ENCODE data around the gene NEGR1. TPM values are rescaled to one million over a fixed set of nuclear protein-coding genes. Genes with fewer than 3 reads are reported as not detected.

Gene NEGR1
- total RNA-seq, 4 donors from 2014 or later: 34.5 to 58.8 (median 48.5) TPM

DNA sequence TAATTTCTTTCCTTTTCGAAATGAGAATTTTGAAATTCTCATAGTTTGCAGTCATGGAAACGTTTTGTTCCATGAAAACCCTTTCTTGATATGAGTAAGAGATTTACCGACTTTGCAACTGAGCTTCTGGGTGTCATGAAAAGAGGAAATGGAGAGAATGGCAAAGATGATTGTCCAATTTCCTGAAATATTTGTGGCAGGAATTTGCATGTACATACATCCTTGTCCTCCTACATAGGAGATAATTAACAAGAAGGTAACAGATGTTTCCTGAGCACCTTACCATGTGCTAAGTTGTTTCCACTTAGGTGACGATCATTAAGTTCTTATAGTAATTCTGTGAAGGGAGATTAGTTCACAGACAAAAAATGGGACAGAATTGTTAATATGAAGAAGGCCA lies 170.7 kb downstream of the NEGR1 start:
- H3K36me3 ChIP-seq: no peaks in the 10 kb centered on the region
- TF ChIP-seq EP300 (IDR thresholded peaks at IDR 0.05) (no peak), CTCF (IDR thresholded peaks at IDR 0.05) (no peak), POLR2AphosphoS5 (IDR thresholded peaks at IDR 0.05) (no peak), POLR2A (IDR thresholded peaks at IDR 0.05; ENCODE audit: low read depth) (no peak)
- intact Hi-C loops (cut with DNase I): no loop called here
- WGBS: 72% methylated on average over 4 of the region's 4 CpGs
- no peaks in the 10 kb centered on the region for H3K27me3 ChIP-seq
- peaks cover 0 to 5% (median 0%) of the 10 kb centered on the region in 4 donors for H3K4me1 ChIP-seq
- DNase-seq (ENCODE audit: extremely low spot score): no peak
- H3K27ac ChIP-seq (replicated peaks in 1 of 4): no peak overlapping the region
- H3K4me3 ChIP-seq: no peak overlapping the region
- no peaks in the 10 kb centered on the region for H3K9me3 ChIP-seq

- no peak for TF ChIP-seq CTCF (IDR thresholded peaks at IDR 0.05)
- Histone ChIP-seq H3K27ac (replicated peaks in 1 of 4) (no peak overlapping the region), H3K4me1 (peaks cover 0 to under 1% (median 0%) of the 10 kb centered on the region in 4 donors), H3K27me3 (no peaks in the 10 kb centered on the region), H3K36me3 (no peaks in the 10 kb centered on the region), H3K9me3 (no peaks in the 10 kb centered on the region), H3K4me3 (no peak overlapping the region)
- 58% methylated on average over 2 of the region's 2 CpGs for WGBS
- DNase-seq (ENCODE audit: extremely low spot score): no peak
- intact Hi-C loops (cut with DNase I): no loop called here
These were observed 172.4 kb downstream of the NEGR1 start for GRCh38 chr1:72109916-72110315.

DNA sequence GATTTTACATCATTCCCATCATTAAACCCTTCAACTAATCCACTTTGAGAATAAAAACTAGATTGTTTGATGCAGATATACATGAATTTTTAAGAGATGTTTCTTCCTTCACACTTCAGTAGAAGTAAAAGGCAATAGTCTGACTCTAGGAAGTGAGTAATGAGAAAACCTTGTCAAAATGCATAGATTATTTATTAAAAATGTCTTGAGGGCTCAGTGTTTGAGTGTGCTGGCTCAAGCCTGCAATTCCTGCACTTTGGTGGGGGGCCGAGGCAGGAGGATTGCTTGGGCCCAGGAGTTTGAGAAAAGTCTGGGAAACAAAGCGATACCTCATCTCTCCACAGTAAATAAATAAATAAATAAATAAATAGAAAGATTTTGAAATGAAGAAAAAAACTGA lies 177.1 kb downstream of the NEGR1 start:
- no peaks in the 10 kb centered on the region for H3K27me3 ChIP-seq
- H3K4me3 ChIP-seq: no peak overlapping the region
- WGBS: 98% methylated on average over 2 of the region's 2 CpGs
- no peak for DNase-seq (ENCODE audit: extremely low spot score)
- TF ChIP-seq CTCF (IDR thresholded peaks at IDR 0.05) (no peak), POLR2AphosphoS5 (IDR thresholded peaks at IDR 0.05) (no peak), POLR2A (IDR thresholded peaks at IDR 0.05; ENCODE audit: low read depth) (no peak), EP300 (IDR thresholded peaks at IDR 0.05) (no peak)
- no peaks in the 10 kb centered on the region for H3K9me3 ChIP-seq
- H3K4me1 ChIP-seq: no peaks in the 10 kb centered on the region
- intact Hi-C loops (cut with DNase I): no loop called here
- H3K27ac ChIP-seq (replicated peaks in 1 of 4): no peak overlapping the region
- no peaks in the 10 kb centered on the region for H3K36me3 ChIP-seq

DNA sequence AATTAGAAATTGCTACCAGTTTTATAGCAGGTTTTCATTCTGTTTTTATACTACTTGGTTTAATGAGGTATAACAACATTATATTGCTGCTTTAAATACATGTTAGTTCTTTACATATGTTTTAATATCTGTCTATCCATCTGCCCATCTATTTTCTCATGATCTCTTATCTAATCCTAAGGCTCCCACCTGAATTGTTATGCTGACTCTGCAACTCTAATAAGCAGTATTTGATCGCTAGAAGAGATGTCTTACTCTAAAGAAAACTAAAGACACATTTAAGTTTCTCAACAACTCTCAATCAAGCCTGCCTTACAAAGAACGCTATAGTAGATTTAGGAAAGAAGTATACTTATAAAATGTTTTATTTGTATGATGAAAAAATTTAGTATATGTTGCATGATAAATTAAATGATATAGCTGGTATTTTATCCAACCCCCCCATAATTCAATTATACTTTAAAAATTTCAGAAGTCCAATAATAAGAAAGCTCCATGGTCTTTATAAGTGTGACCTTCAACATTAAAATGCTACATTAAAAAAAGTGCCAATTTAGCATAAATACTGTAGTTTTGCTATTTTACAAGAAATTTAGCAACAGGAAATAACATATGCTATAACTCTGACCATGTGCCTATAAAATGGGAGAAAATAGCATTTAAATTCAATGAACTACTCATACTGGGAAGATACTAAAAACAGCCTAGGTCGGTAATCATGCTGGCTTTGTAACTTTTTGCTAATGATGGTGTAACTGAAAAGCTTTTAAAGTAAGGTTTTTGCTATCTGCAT lies 180.3 kb downstream of the NEGR1 start:
- Histone ChIP-seq H3K4me3 (no peak overlapping the region), H3K4me1 (no peaks in the 10 kb centered on the region), H3K27ac (replicated peaks in 1 of 4) (no peak overlapping the region), H3K27me3 (no peaks in the 10 kb centered on the region), H3K9me3 (no peaks in the 10 kb centered on the region), H3K36me3 (no peaks in the 10 kb centered on the region)
- intact Hi-C loops (cut with DNase I): no loop called here
- WGBS: 86% methylated on average over 3 of the region's 3 CpGs
- no peak for DNase-seq (ENCODE audit: extremely low spot score)
- TF ChIP-seq CTCF (IDR thresholded peaks at IDR 0.05): no peak
- no peak for TF ChIP-seq POLR2AphosphoS5 (IDR thresholded peaks at IDR 0.05)
- no peak for TF ChIP-seq EP300 (IDR thresholded peaks at IDR 0.05)
- no peak for TF ChIP-seq POLR2A (IDR thresholded peaks at IDR 0.05; ENCODE audit: low read depth)

- no peaks in the 10 kb centered on the region for H3K36me3 ChIP-seq
- intact Hi-C loops (cut with DNase I): no loop called here
- no peak for DNase-seq (ENCODE audit: extremely low spot score)
- no peak for TF ChIP-seq POLR2AphosphoS5 (IDR thresholded peaks at IDR 0.05)
- TF ChIP-seq CTCF (IDR thresholded peaks at IDR 0.05): no peak
- no peak for TF ChIP-seq EP300 (IDR thresholded peaks at IDR 0.05)
- no peak for TF ChIP-seq POLR2A (IDR thresholded peaks at IDR 0.05; ENCODE audit: low read depth)
- 83% methylated on average over 2 of the region's 2 CpGs for WGBS
- H3K4me3 ChIP-seq: no peak overlapping the region
- no peaks in the 10 kb centered on the region for H3K27me3 ChIP-seq
- H3K27ac ChIP-seq (replicated peaks in 1 of 4): no peak overlapping the region
- no peaks in the 10 kb centered on the region for H3K4me1 ChIP-seq
- H3K9me3 ChIP-seq: no peaks in the 10 kb centered on the region
These were observed 181.6 kb downstream of the NEGR1 start for GRCh38 chr1:72100771-72101170.
